ENCODE measurements around the gene MYRF. TPM values are rescaled to one million over a fixed set of nuclear protein-coding genes. Genes with fewer than 3 reads are reported as not detected.

Gene MYRF
- total and polyA plus RNA-seq, 2 of the 13 experiments (the other 11 are each of a cell fraction or from before 2014, with no cell fraction given) = 10.2 to 25.9 TPM

DNA sequence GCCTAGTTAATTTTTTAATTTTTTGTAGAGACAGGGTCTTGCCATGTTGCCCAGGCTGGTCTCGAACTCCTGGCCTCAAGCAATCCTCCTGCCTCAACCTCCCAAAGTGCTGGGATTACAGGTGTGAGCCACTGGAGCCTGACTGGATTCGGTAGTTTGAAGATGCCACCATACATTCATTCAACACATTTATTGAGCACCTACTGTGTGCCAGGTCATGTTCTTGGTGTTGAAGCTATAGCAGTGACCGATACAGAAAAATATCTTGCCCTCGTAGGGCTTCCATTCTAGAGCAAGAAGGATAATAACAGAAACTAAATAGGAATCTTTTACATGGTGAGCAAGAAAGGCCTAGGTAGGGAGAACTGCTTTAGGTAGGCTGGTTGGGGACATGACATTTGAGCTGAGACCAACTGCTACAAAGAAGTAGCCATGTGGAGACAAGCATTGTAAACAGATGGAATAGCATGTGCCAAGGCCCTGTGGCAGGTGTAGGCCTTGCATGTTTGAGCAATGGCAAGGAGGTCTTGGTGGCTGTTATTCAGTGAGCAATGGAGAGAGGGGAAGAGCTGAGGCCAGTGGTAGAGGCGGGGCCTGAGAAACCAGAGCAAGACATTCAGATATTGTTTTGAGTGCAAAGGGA, 1.7 kb upstream of the MYRF start (continued):
- TF ChIP-seq, protein P1, sequence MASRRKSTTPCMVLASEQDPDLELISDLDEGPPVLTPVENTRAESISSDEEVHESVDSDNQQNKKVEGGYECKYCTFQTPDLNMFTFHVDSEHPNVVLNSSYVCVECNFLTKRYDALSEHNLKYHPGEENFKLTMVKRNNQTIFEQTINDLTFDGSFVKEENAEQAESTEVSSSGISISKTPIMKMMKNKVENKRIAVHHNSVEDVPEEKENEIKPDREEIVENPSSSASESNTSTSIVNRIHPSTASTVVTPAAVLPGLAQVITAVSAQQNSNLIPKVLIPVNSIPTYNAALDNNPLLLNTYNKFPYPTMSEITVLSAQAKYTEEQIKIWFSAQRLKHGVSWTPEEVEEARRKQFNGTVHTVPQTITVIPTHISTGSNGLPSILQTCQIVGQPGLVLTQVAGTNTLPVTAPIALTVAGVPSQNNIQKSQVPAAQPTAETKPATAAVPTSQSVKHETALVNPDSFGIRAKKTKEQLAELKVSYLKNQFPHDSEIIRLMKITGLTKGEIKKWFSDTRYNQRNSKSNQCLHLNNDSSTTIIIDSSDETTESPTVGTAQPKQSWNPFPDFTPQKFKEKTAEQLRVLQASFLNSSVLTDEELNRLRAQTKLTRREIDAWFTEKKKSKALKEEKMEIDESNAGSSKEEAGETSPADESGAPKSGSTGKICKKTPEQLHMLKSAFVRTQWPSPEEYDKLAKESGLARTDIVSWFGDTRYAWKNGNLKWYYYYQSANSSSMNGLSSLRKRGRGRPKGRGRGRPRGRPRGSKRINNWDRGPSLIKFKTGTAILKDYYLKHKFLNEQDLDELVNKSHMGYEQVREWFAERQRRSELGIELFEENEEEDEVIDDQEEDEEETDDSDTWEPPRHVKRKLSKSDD (CRISPR knock-in tag; IDR thresholded peaks at IDR 0.05; ENCODE audit: low read depth) = no peak
- TF ChIP-seq MED8 (CRISPR knock-in tag; IDR thresholded peaks at IDR 0.05; ENCODE audit: insufficient replicate concordance) = no peak
- TF ChIP-seq, protein P2, sequence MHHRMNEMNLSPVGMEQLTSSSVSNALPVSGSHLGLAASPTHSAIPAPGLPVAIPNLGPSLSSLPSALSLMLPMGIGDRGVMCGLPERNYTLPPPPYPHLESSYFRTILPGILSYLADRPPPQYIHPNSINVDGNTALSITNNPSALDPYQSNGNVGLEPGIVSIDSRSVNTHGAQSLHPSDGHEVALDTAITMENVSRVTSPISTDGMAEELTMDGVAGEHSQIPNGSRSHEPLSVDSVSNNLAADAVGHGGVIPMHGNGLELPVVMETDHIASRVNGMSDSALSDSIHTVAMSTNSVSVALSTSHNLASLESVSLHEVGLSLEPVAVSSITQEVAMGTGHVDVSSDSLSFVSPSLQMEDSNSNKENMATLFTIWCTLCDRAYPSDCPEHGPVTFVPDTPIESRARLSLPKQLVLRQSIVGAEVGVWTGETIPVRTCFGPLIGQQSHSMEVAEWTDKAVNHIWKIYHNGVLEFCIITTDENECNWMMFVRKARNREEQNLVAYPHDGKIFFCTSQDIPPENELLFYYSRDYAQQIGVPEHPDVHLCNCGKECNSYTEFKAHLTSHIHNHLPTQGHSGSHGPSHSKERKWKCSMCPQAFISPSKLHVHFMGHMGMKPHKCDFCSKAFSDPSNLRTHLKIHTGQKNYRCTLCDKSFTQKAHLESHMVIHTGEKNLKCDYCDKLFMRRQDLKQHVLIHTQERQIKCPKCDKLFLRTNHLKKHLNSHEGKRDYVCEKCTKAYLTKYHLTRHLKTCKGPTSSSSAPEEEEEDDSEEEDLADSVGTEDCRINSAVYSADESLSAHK (CRISPR knock-in tag; IDR thresholded peaks at IDR 0.05; ENCODE audit: borderline replicate concordance) = no peak
- TF ChIP-seq GFI1 (CRISPR knock-in tag; IDR thresholded peaks at IDR 0.05; ENCODE audit: borderline replicate concordance) = no peak
- no peak for TF ChIP-seq SMARCC2 (IDR thresholded peaks at IDR 0.05)
- TF ChIP-seq ZBTB7A (CRISPR knock-in tag; IDR thresholded peaks at IDR 0.05) = no peak
- no peak for TF ChIP-seq ZBTB3 (CRISPR knock-in tag; IDR thresholded peaks at IDR 0.05; ENCODE audit: borderline replicate concordance, low read depth)

Measured in HepG2 (cell line).